GM18868 (cell line): ENCODE measurements around the gene SENP8.
"Not testable (repeated sequence)": the region's sequence is repeated elsewhere in the genome, so short reads cannot be mapped to it uniquely, and the experiment has no call there.

Experiments
- ATAC-seq: cut with Tn5 transposase; IDR thresholded peaks from one replicate; pipeline ENCODE4 v1.9.1; 2021; ENCODE audit warnings: mild to moderate bottlenecking, moderate library complexity; ENCODE audit not compliant: unreplicated experiment

SENP8 gene

DNA sequence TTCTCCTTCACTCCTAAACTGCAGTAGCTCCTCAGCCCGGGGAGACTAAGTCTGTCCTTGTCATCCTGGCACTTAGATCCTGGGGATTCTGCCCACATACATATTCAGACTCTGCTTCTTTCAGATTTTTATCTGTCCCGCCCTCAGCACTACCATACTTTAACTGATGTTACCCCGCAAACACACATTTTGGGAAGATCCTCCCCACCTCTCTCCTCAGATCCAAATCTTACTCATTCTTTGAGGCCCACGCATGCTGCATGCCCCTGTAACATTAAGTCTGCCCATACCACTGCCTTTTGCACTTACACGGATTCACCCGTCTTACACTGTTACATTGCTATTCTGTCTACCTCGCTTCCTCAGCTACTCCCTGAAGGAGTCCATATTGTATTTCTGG, 36.1 kb downstream of the SENP8 start:
- no peak for ATAC-seq

DNA sequence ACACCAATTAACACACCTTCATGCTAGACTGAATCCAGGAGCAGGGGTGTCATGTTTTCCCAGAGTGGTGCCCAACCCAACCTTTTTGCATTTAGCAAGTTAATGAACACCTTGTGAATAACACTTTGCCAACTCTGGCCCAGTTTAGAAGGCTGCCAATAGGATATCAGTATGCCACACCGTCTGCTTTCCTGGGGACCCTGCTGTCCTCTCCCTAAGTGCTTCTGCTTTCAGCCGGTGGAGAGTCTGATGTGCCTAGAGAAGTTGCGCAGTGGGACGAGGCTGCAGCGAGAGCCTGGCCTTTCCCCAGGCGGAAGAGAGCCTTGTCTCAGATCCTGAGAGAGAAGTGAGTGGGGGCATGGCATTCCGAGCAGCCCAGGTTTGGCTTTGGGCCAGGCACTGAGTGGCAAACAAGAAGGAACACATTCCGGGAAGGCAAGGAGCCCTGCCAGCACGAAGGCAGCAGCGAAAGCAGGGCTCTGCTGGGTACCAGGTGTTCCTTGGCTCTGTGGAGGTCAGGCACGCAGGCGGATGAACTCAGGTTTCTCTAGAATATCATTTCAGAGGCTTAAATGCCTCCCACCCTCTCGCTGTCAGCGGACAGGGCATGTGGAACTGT, 36.9 kb downstream of the SENP8 start:
- no peak for ATAC-seq

DNA sequence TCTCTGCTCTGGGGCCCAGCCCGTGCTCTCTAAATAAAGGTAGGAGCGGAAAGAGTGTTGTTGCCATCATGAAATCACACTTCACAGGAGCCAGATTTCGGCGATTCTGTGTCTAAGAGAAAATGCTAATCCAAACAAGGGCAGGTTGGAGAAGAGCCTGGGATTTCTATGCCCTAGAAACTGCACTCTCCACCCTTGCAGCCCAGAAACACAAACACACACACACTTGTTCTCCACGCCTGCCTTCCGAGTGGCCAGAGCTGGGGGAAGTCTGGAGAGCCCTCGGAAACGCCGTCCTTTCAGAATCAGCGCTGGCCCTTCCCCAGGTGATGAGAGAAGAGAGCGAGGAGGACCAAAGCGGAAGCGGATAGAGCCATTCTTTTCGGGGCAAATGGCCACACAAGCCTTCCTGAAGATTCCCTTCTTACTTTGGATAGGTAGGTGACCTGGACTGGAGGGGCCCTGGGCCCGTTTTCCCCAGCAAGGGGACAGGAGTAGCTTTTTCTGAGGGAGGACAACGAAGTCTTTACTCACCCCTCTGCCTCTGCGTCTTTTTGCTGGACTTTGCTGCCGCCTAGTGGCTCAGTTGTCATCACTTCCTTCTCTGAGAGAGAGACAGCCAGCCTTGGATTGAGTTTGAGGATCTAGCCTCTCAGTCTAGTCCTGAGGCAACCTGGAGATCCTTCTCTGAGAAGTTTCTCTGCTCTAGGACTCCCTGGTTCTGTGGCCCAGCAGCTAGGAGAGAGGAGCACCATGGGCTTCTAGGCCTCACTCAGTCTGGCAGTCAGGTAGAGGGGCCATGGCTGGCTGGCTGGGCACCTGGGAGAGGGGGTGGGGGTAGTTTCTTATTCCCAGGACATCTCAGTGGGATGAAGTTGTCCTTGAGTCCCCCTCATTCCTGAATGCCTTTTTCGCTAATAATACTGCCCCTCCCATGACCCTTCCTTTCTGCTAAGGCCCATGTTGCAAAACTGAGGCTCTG, 37.7 kb downstream of the SENP8 start:
- peak; percentile 50 for ATAC-seq

DNA sequence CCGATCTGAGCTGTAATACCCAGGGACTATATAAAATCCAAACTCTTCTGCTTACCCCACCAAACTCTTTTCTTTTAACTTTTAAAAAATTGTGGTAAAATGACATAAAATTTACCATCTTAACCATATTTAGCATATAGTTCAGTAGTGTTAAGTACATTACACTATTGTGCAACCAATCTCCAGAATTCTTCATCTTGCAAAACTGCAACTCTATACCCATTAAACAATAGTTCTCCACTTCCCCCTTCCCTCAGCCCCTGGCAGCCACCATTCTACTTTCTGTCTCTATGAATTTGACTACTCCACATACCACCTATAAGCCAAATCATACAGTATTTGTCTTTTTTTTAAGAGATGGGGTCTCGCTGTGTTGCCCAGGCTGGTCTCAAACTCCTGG, 38.7 kb downstream of the SENP8 start:
- ATAC-seq: no peak

DNA sequence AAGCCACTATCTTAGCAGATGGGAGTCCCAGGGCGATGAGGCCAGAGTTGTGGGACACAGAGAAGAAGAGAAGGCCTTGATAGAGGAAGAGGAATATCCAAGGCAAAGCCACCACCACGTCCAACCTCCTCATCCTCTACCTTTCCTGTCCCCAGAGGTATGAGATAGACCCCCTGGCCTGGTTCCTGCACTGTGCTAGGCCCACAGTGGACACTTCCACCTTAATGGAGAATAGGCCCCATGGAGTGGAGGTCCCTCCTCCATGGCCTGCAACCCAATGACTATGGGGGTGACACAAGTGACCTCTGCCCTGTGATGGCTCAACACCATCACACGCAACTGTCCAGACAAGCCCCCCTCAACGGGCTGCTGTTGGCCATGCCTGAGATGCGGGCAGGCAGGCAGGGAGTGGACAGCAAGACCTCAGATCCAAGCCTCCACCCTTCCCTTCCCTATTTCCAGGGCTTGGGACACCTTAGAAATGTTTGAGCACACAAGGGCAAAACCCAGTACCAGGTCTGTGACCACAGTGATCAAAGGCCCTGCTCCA, 42.6 kb downstream of the SENP8 start:
- ATAC-seq: no peak

DNA sequence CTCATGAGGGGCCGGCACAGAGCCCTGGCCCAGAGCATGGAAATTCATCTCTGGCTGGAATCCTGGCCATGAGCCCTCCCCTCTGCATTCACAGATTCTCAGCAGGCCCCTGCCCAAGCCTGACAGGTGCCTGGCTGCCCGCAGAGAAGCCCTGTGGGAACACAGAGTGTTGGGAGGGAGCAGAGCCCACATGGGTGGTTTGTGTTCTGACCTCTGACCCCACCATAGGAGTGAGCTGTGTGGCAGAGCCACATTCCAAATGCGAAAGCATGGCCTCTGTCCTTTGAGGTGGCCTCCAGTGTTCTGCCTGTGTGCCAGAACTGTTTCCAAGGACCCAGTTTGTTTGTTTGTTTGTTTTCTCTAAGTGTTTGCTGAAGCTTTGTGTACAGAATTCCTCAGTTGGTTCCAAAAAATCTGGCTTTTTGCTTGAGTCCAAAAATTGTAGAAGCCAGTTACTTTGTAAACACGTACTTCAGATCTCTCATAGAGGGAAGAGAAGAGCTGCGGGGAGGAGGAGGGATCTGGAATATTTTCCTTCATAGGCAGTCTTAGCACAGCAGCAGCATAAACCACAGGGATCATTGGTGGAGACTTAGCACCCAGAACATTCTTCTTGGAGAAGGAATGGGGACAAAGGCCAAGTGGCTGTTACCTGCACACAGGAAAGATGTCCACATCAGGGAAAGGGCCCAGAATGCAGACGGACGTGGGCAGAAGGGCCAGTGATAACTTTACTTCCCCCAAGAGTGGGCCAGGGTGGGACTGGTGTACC, 43.3 kb downstream of the SENP8 start:
- no peak for ATAC-seq

DNA sequence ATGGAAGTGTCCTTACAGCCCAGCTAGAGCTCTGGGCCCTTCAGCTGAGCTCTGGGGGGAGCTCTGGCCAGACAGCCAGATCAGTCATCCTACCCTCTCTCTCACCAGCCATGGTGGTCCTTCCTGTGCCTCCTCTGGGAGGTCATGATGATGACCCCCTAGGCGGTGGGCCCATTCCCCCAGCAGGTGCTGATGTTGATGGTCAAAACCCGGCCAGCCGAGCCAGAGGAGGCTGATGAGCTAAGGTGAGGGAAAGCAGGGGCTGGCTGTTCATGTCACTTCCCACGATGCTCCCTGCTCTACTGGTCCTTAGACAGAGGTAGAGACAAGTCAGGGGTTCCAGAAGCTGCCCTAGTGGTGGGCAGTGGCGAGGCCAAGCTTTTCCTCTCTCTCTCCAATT, 44.4 kb downstream of the SENP8 start:
- no peak for ATAC-seq

DNA sequence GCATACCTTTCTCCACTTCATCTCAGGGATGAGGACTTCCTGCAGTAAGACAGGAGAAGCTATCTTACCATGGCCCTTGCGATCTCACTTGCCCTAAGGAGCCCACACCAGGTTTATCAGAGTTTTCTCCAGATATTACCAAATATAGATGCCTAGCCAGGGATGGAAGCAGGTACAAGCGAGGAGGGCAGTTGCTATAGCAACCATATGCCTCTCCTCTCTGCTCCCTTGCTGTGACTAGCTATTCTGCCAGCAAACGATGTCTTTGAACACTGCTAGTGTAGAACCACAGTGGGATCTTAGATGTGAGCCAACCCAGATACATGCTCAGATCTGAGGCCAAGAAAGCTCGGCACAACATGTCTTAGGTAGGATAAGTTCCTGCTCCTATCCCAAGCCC, 45.5 kb downstream of the SENP8 start:
- no peak for ATAC-seq

DNA sequence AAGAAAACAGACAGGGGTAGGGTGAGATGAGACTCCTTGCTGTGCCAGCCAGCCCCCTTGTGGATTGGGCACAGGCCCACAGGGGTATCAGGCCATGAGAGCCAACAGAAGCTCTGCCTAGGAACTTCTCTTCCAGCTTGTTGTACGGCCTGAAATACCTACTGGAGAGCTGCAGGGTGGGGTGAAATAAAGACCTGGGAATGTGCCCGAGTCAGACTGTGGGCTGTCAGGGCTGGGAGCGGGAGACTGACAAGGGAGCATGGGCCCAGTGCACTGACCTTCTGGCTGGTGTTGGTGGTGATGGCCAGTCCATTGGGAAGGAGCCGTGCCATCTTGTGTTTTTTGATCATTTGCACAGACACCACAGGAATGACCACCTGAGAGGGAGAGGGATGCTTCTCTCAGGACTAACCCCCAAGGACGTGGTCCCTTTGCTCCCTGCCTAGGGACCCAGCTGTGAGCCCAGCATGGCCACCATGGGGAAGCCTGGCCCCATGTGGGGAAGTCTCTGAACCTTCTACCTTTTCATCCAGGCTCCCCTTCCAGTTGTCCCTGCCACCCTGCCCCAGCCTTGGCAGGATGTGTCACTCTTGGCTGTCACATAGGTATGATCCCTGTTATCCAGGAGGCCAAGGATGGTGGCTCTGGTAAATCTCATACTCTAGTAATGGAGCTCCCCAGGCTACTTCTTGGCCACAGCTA, 48.7 kb downstream of the SENP8 start:
- ATAC-seq: no peak

DNA sequence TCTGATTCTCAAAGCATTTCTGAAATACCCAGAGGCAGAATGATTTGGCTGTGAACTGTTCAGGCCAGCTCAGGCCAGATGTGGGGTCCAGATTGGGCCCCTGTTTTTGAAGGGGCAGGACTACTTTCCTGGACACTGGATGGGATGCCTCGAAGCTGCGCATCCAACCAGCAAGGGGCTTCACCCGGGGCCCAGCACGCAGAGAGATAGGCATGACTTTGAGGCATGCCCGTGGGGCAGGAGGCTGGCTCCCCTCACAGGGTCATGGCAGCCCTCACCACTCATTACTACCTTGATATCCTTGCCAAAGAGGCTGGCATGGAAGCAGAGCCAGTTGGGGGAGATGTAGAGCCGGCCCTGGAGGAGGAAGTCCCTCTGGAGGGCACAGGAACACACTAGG, 49.2 kb downstream of the SENP8 start:
- no peak for ATAC-seq

DNA sequence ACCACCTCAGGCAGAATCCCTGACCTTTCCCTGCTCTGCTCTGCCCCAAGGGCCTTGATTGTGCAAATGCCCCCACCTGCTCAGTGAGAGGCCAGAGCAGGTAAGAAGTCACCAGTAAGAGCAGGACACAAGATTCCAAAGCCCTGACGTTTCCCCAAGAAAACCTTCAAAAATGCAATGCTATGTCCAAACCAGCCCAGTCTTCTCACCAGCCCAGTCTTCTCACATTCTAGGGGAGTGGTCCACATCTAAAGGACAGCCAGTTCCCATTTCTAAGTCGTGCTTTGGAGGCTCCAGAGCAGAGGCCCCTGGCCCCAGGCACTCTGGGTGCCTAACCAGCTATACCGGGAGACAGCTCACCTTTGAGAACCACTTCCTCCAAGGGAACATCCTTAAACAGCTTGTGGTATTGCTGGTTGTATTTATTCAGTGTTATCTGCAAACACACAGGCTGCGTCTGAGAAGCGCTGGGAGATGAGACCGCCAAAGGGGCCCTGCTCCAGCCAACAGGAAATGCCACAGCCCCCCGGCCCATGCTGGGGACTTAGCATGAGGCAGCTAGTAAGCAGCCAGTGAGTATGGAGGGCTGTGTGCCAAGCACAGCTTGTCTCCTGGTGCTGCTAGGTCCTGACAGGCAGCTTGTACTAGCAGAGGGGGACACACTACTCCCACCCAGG, 50.1 kb downstream of the SENP8 start:
- ATAC-seq: no peak

DNA sequence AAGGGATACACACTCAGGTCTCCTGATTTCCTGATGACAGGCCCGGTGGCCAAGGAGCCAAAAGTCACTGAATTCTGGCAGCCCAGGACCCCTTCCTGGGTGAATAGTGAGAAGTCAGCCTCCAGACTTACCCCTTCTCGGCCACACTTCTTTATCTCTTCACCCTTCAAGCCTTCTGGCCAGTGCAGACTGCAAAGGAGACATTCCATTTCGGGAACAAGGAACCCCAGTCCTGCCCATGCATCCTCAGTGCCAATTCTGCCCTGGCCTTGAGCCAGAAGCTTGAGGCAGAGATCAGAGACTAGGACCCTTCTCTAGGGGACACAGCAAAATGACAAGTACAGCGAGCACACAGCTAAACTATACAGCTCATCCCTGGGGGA, 50.6 kb downstream of the SENP8 start:
- ATAC-seq: no peak

DNA sequence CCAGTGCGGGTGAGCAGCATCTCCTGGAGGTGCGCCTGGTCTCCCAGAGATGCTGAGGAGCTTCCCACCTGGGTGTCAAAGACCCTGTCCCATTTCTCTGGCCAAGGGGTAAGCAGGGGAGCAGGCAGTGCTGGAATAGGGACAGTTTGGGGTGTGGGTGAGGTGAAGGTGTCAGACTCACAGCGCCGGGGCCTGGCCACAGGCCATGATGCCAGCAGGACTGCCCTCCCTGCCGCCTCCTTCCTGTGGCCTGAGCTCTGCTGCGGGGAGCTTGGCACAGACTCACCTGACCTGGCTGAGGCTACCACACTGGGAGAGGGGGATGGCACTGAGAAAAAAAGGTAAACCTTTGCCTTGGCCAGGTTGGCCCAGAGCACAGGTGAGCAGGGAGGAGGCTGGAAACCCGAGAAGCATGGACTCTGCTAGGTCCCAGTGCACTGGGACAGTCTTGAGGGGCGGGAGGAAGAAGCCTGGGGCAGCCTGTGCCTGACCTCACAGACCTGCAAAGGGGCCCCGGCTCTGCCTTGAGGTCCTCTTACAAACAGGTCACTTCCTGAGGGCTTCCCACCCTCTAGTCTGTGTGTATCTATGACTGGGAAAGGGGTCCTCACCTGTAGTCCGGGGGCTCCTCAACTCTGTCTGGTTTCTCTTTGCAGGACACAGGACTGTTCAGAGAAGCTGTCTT, 51.2 kb downstream of the SENP8 start:
- no peak for ATAC-seq

DNA sequence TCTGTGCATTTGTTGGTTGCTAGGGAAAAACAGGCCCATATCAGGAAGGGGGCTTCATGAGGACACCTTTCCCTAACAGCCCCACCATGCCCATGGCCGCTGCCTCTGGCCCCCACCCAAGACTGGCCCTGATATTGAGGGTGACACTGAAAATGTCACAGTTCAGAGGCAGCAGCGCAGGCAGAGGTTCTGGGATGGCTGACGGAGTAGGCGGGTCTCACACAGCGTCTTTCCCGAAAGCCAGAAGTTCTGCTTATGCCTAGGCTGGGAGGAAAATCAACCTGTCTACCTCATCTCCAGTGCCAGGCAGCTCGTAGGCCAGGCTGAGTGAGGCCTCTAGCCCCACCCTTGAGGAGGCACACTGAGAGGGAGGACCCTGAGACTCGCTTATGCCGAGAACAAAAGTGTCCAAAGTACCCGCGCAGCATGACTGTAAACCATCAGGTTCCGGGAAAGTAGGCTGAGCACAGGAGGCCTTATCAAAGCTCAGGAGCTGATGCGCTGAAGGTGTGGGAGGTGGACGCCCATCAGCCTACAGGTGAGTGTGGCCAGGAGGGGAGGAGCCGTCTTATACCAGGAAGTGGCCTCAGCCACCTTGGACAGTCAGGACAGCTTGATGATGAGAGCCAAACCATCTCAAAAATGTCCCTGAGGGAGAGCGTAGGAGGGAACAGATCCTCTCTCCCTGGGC, 51.9 kb downstream of the SENP8 start:
- no peak for ATAC-seq

DNA sequence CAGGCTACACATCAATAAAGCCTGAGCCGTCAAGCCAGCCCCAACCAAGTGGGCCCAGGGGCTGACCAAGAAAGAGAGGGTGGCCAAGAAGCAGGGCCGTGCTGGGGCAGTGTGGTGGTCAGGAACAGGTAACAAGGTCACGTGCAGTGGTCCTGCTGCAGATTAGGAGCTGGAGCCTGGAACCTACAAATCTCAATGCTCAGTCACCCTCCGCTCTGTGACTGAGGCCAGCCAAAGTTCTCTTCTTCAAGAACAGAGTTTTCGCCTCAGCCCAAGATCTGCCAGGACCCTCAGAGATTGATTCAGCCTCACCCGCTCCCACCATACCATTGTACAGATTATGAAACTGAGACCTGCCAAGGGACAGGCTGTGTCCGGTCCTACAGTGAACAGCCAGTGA, 52.5 kb downstream of the SENP8 start:
- no peak for ATAC-seq

DNA sequence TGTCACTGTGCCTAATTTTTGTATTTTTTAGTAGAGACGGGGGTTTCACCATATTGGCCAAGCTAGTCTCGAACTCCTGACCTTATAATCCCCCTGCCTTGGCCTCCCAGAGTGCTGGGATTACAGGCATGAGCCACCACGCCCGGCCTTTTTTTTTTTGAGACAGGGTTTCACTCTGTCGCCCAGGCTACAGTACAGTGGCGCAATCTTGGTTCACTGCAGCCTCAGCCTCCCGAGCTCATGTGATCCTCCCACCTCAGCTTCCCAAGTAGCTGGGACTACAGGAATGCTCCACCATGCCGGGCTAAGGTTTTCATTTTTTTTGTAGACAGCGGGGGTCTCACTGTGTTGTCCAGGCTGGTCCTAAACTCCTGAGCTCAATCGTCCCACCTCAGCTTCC, 53.8 kb downstream of the SENP8 start:
- ATAC-seq: not testable (repeated sequence)

DNA sequence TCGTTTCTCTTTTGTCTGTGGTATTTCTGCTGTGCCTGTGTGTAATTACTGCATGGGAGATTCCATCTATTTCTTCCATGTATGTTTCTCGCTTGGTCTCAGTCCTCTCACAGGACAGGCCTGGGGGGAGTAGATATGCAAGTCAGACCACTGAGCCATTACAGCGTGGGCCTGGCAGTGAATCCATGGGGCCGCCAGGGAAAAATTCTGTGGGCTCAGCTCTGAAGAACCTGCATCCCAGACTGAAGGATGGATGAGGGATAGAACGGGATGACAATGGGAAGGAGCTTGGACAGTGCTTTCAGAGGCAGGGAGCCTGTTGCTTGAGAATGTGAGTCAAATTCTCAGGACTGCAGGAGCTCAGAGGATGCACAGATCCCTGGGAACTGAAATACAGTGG, 54.6 kb downstream of the SENP8 start:
- no peak for ATAC-seq

DNA sequence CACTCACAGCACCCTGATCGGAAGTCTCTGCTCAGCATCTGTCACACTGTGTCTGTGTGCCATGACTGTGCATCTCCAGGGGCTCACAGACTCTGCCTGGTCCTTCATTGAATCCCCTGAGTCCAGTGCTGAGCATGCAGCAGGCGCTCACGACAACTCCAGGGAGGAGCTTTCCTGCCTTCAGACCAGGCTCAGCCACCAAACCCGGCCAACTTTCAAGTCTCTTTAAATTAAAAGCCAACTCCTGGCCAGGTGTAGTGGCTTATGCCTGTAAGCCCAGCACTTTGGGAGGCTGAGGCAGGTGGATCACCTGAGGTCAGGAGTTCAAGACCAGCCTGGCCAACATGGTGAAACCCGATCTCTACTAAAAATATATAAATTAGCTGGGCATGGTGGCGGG, 55.2 kb downstream of the SENP8 start:
- no peak for ATAC-seq
